Stimulated activated naive CD8-positive, alpha-beta T cell treated with anti-CD3 and anti-CD28 coated beads, Interleukin-15, Interleukin-2, amounts not matched to agents 100 ng/mL and 50 ng/mL, for 24 hours (primary cell): ENCODE results near the gene STK4.

Source experiments
- H3K27ac Mint-ChIP-seq: one replicate; pipeline ENCODE4 v1.8.0; 2021; ENCODE audit warnings: mild to moderate bottlenecking, mixed read lengths
- H3K27me3 Mint-ChIP-seq: one replicate; pipeline ENCODE4 v1.8.0; 2021; ENCODE audit warnings: mixed read lengths
- H3K36me3 Mint-ChIP-seq: one replicate; pipeline ENCODE4 v1.8.0; 2021; ENCODE audit warnings: low read depth, mixed read lengths
- H3K4me1 Mint-ChIP-seq: one replicate; pipeline ENCODE4 v1.8.0; 2021; ENCODE audit warnings: low read depth, mixed read lengths
- H3K4me3 Mint-ChIP-seq: one replicate; pipeline ENCODE4 v1.8.0; 2021; ENCODE audit warnings: mild to moderate bottlenecking, mixed read lengths
- H3K9me3 Mint-ChIP-seq: one replicate; pipeline ENCODE4 v1.8.0; 2021; ENCODE audit warnings: mixed read lengths

The STK4 gene

GRCh38 chr20:44942264-44942973, 23.9 kb upstream of the STK4 start:
- Mint-ChIP-seq H3K4me3 (no peak overlapping the region), H3K27ac (no peak overlapping the region), H3K27me3 (no peaks in the 10 kb centered on the region), H3K4me1 (no peaks in the 10 kb centered on the region), H3K9me3 (no peaks in the 10 kb centered on the region), H3K36me3 (peaks cover 69% of the 10 kb centered on the region)

GRCh38 chr20:44943828-44944227, 22.5 kb upstream of the STK4 start:
- peaks cover 74% of the 10 kb centered on the region for H3K36me3 Mint-ChIP-seq
- no peaks in the 10 kb centered on the region for H3K9me3 Mint-ChIP-seq
- no peak overlapping the region for H3K4me3 Mint-ChIP-seq
- no peaks in the 10 kb centered on the region for H3K27me3 Mint-ChIP-seq
- H3K27ac Mint-ChIP-seq = no peak overlapping the region
- H3K4me1 Mint-ChIP-seq = no peaks in the 10 kb centered on the region

- Mint-ChIP-seq H3K27ac (no peak overlapping the region), H3K27me3 (no peaks in the 10 kb centered on the region), H3K4me1 (no peaks in the 10 kb centered on the region), H3K36me3 (peaks cover 83% of the 10 kb centered on the region), H3K9me3 (no peaks in the 10 kb centered on the region), H3K4me3 (no peak overlapping the region)
Measured at GRCh38 chr20:44945261-44945660, 21.1 kb upstream of the STK4 start.

- no peak overlapping the region for H3K4me3 Mint-ChIP-seq
- no peaks in the 10 kb centered on the region for H3K27me3 Mint-ChIP-seq
- no peaks in the 10 kb centered on the region for H3K4me1 Mint-ChIP-seq
- no peak overlapping the region for H3K27ac Mint-ChIP-seq
- H3K36me3 Mint-ChIP-seq = peaks cover 86% of the 10 kb centered on the region
- H3K9me3 Mint-ChIP-seq = no peaks in the 10 kb centered on the region
Measured at GRCh38 chr20:44946271-44946852, 19.9 kb upstream of the STK4 start.

- H3K9me3 Mint-ChIP-seq = no peaks in the 10 kb centered on the region
- H3K4me3 Mint-ChIP-seq = no peak overlapping the region
- peaks cover 91% of the 10 kb centered on the region for H3K36me3 Mint-ChIP-seq
- peaks cover 5% of the 10 kb centered on the region for H3K4me1 Mint-ChIP-seq
- no peaks in the 10 kb centered on the region for H3K27me3 Mint-ChIP-seq
- no peak overlapping the region for H3K27ac Mint-ChIP-seq
Measured at GRCh38 chr20:44948107-44948506, 18.2 kb upstream of the STK4 start.

GRCh38 chr20:44948513-44948912, 17.8 kb upstream of the STK4 start:
- peaks cover 9% of the 10 kb centered on the region for H3K4me1 Mint-ChIP-seq
- H3K36me3 Mint-ChIP-seq = peaks cover 93% of the 10 kb centered on the region
- H3K9me3 Mint-ChIP-seq = no peaks in the 10 kb centered on the region
- H3K4me3 Mint-ChIP-seq = no peak overlapping the region
- H3K27me3 Mint-ChIP-seq = no peaks in the 10 kb centered on the region
- H3K27ac Mint-ChIP-seq = no peak overlapping the region

- peaks cover 94% of the 10 kb centered on the region for H3K36me3 Mint-ChIP-seq
- H3K4me1 Mint-ChIP-seq = peaks cover 19% of the 10 kb centered on the region
- no peaks in the 10 kb centered on the region for H3K9me3 Mint-ChIP-seq
- no peaks in the 10 kb centered on the region for H3K27me3 Mint-ChIP-seq
- no peak overlapping the region for H3K4me3 Mint-ChIP-seq
- peak overlapping the region; percentile 15 for H3K27ac Mint-ChIP-seq
Measured at GRCh38 chr20:44950368-44950767, 15.9 kb upstream of the STK4 start.

GRCh38 chr20:44952731-44953130, 13.6 kb upstream of the STK4 start:
- peaks cover 96% of the 10 kb centered on the region for H3K36me3 Mint-ChIP-seq
- H3K4me1 Mint-ChIP-seq = peaks cover 42% of the 10 kb centered on the region
- H3K27me3 Mint-ChIP-seq = no peaks in the 10 kb centered on the region
- H3K4me3 Mint-ChIP-seq = no peak overlapping the region
- no peaks in the 10 kb centered on the region for H3K9me3 Mint-ChIP-seq
- peak overlapping the region; percentile 66 for H3K27ac Mint-ChIP-seq

GRCh38 chr20:44954211-44954610, 12.1 kb upstream of the STK4 start:
- H3K4me3 Mint-ChIP-seq = no peak overlapping the region
- peaks cover 56% of the 10 kb centered on the region for H3K4me1 Mint-ChIP-seq
- H3K27ac Mint-ChIP-seq = peak overlapping the region; percentile 66
- H3K27me3 Mint-ChIP-seq = no peaks in the 10 kb centered on the region
- H3K9me3 Mint-ChIP-seq = no peaks in the 10 kb centered on the region
- peaks cover 98% of the 10 kb centered on the region for H3K36me3 Mint-ChIP-seq

GRCh38 chr20:44955270-44955669, 11.0 kb upstream of the STK4 start:
- Mint-ChIP-seq H3K36me3 (peaks cover 94% of the 10 kb centered on the region), H3K4me3 (no peak overlapping the region), H3K27me3 (no peaks in the 10 kb centered on the region), H3K4me1 (peaks cover 62% of the 10 kb centered on the region), H3K27ac (no peak overlapping the region), H3K9me3 (no peaks in the 10 kb centered on the region)

GRCh38 chr20:44956410-44956809, 9.9 kb upstream of the STK4 start:
- Mint-ChIP-seq H3K27ac (no peak overlapping the region), H3K36me3 (peaks cover 85% of the 10 kb centered on the region), H3K4me3 (no peak overlapping the region), H3K4me1 (peaks cover 74% of the 10 kb centered on the region), H3K27me3 (no peaks in the 10 kb centered on the region), H3K9me3 (no peaks in the 10 kb centered on the region)

- peak overlapping the region; percentile 99 for H3K4me3 Mint-ChIP-seq
- H3K27me3 Mint-ChIP-seq = no peaks in the 10 kb centered on the region
- no peaks in the 10 kb centered on the region for H3K9me3 Mint-ChIP-seq
- peaks cover 66% of the 10 kb centered on the region for H3K36me3 Mint-ChIP-seq
- peak overlapping the region; percentile 99 for H3K27ac Mint-ChIP-seq
- H3K4me1 Mint-ChIP-seq = peaks cover 86% of the 10 kb centered on the region
Measured at GRCh38 chr20:44958276-44958675, 8.0 kb upstream of the STK4 start.

- Mint-ChIP-seq H3K36me3 (peaks cover 57% of the 10 kb centered on the region), H3K27ac (peak overlapping the region; percentile 99), H3K27me3 (no peaks in the 10 kb centered on the region), H3K4me3 (peak overlapping the region; percentile 99), H3K4me1 (peaks cover 88% of the 10 kb centered on the region), H3K9me3 (no peaks in the 10 kb centered on the region)
Measured at GRCh38 chr20:44959082-44959637, 7.2 kb upstream of the STK4 start.

- Mint-ChIP-seq H3K9me3 (no peaks in the 10 kb centered on the region), H3K27ac (peak overlapping the region; percentile 99), H3K4me1 (peaks cover 91% of the 10 kb centered on the region), H3K36me3 (peaks cover 52% of the 10 kb centered on the region), H3K4me3 (peak overlapping the region; percentile 99), H3K27me3 (no peaks in the 10 kb centered on the region)
Measured at GRCh38 chr20:44959638-44960102, 6.6 kb upstream of the STK4 start.

GRCh38 chr20:44960103-44960852, 6.0 kb upstream of the STK4 start, which contains the start of gene TOMM34:
TOMM34 (minus strand) TSS chr20:44960397; CDS start chr20:44960333, 64 bp downstream.
- Mint-ChIP-seq H3K9me3 (no peaks in the 10 kb centered on the region), H3K4me3 (peak within 1 kb of the TSS; percentile 99), H3K27me3 (no peaks in the 10 kb centered on the region), H3K27ac (peak within 1 kb of the TSS; percentile 99), H3K4me1 (peaks cover 87% of the 10 kb centered on the region), H3K36me3 (peaks cover 46% of the 10 kb centered on the region)
